K562 (cell line): ENCODE measurements around the gene PCP2. TPM values are rescaled to one million over a fixed set of nuclear protein-coding genes. Genes with fewer than 3 reads are reported as not detected.

Experiments
- ATAC-seq: fragments of 200-7000 bp; cut with Tn5 transposase; 3 replicates; pipeline ENCODE4 v1.9.1; 2020; ENCODE audit warnings: moderate library complexity
- BruUV-seq: library from RNA; stranded (reverse); fragments of 400-500 nt; replicated peaks from 2 replicates; lab custom pipeline; 2021; lab: Mats Ljungman, UMichigan
- CTCF ChIA-PET: fragments of 300-600 bp; formaldehyde crosslinking; extraction: SDS; loops from one replicate; lab custom pipeline; 2021; ENCODE audit warnings: low intra/inter-chr PET ratio; lab: Yijun Ruan, JAX
- POLR2A ChIA-PET: fragments of 300-600, 350-650 bp; sonication (Branson Sonifier 250); formaldehyde crosslinking; extraction: SDS; loops from one replicate; lab custom pipeline; 2021; ENCODE audit warnings: antibody characterized with exemption, inconsistent platforms; lab: Yijun Ruan, JAX
- DNase-seq, 4 experiments: peaks; one replicate each; pipeline versions ENCODE4 v3.0.0 to v3.0.0-alpha.2; 2011 to 2018; ENCODE audit warnings: low spot score in 3 of 4, mixed read lengths in 3 of 4; ENCODE audit errors: extremely low read depth in 1 of 4
- FAIRE-seq: peaks from 2 replicates; lab custom pipeline; 2011; peaks lifted over from hg19 to GRCh38; lab: Jason Lieb, UNC
- H2AFZ ChIP-seq: 2 replicates; pipeline ENCODE4 v1.6.0; 2011; ENCODE audit warnings: low read depth, low read length, control low read depth, inconsistent platforms
- H3K27ac ChIP-seq: fragments of 200-600 bp; 3 replicates; pipeline ENCODE4 v1.8.0; 2011; ENCODE audit warnings: low read depth, mild to moderate bottlenecking, control low read depth, inconsistent platforms, low read length, moderate library complexity, mixed read lengths; ENCODE audit errors: extremely low read depth
- H3K27me3 ChIP-seq, 2 experiments: fragments of 300-600 bp in 1 of 2; 2 replicates in 1 of 2; 3 replicates in 1 of 2; pipeline versions ENCODE4 v1.6.0 to v1.8.0; 2011; ENCODE audit warnings: inconsistent platforms in 2 of 2, low read length in 2 of 2, mild to moderate bottlenecking in 1 of 2, mixed read lengths in 1 of 2, moderate library complexity in 1 of 2; ENCODE audit not compliant: control insufficient read depth in 2 of 2, insufficient read depth in 2 of 2
- H3K36me3 ChIP-seq: fragments of 300-600 bp; 3 replicates; pipeline ENCODE4 v1.8.0; 2011; ENCODE audit warnings: mild to moderate bottlenecking, low read length, inconsistent platforms; ENCODE audit not compliant: control insufficient read depth, insufficient read depth
- H3K4me1 ChIP-seq, 2 experiments: fragments of 200-600 bp in 1 of 2; replicated peaks in 1 of 2; 2 replicates in 1 of 2; 3 replicates in 1 of 2; pipeline versions ENCODE4 v1.5.1 to v1.8.0; 2011; ENCODE audit warnings: inconsistent platforms in 2 of 2, low read length in 2 of 2, mild to moderate bottlenecking in 1 of 2, mixed read lengths in 1 of 2, moderate library complexity in 1 of 2; ENCODE audit not compliant: control insufficient read depth in 2 of 2, insufficient read depth in 2 of 2
- H3K4me2 ChIP-seq: 2 replicates; pipeline ENCODE4 v1.6.1; 2011; ENCODE audit warnings: low read length, control low read depth, inconsistent platforms, mixed read lengths; ENCODE audit not compliant: insufficient read depth
- H3K4me3 ChIP-seq: fragments of 200-600 bp; sonication (generic), shearing (Covaris generic); 2 replicates; pipeline ENCODE4 v1.5.1; 2016; ENCODE audit warnings: control low read depth, inconsistent platforms
- H3K79me2 ChIP-seq: fragments of 200-600 bp; 3 replicates; pipeline ENCODE4 v1.8.0; 2011; ENCODE audit warnings: low read length, inconsistent platforms; ENCODE audit not compliant: control insufficient read depth, insufficient read depth
- H3K9ac ChIP-seq, 2 experiments: 2 replicates each; pipeline versions ENCODE4 v1.6.0 to v1.6.1; 2011; ENCODE audit warnings: low read depth in 2 of 2, low read length in 2 of 2, control low read depth in 1 of 2, inconsistent platforms in 1 of 2, mild to moderate bottlenecking in 1 of 2, mixed read lengths in 1 of 2; ENCODE audit not compliant: insufficient read depth in 1 of 2
- H3K9me1 ChIP-seq: one replicate; pipeline ENCODE4 v1.6.0; 2011; ENCODE audit warnings: inconsistent platforms, mild to moderate bottlenecking, low read length, moderate library complexity; ENCODE audit not compliant: control insufficient read depth, insufficient read depth
- H3K9me3 ChIP-seq: replicated peaks from 2 replicates; pipeline ENCODE4 v1.5.1; 2011; ENCODE audit warnings: low read depth, low read length, inconsistent platforms; ENCODE audit not compliant: control insufficient read depth, insufficient read depth
- H4K20me1 ChIP-seq: replicated peaks from 2 replicates; pipeline ENCODE4 v1.6.1; 2011; ENCODE audit warnings: low read length, inconsistent platforms, mixed read lengths; ENCODE audit not compliant: control insufficient read depth, insufficient read depth
- CC2D1A ChIP-seq: fragments of 450-650 bp; IDR thresholded peaks from 2 replicates; pipeline ENCODE4 v1.6.1; 2017; ENCODE audit warnings: mild to moderate bottlenecking
- GTF2F1 ChIP-seq: IDR thresholded peaks from 2 replicates; pipeline ENCODE4 v1.6.1; 2011; ENCODE audit warnings: low read depth, low read length, improper control_type of control experiment
- MCM2 ChIP-seq: fragments of 450-650 bp; IDR thresholded peaks from 2 replicates; pipeline ENCODE4 v1.6.1; 2017; ENCODE audit warnings: low read depth, mild to moderate bottlenecking
- MYC ChIP-seq, 2 experiments: fragments of 250-450 bp in 1 of 2; sonication (Bioruptor Pico) in 1 of 2; IDR thresholded peaks; 2 replicates each; pipeline versions ENCODE4 v1.5.1 to v1.6.1; 2012 to 2021; ENCODE audit warnings: low read depth in 2 of 2, borderline replicate concordance in 1 of 2, improper control_type of control experiment in 1 of 2, low read length in 1 of 2, mild to moderate bottlenecking in 1 of 2, moderate library complexity in 1 of 2
- PBX2 ChIP-seq, 2 experiments: IDR thresholded peaks in 1 of 2; conservative IDR thresholded peaks in 1 of 2; 2 replicates each; pipeline ENCODE4 v1.6.1; 2016; ENCODE audit warnings: low read depth in 2 of 2, mild to moderate bottlenecking in 1 of 2, missing compliant biosample characterization in 1 of 2, missing genetic modification characterization in 1 of 2, moderate library complexity in 1 of 2
- PHB ChIP-seq: fragments of 250-450 bp; sonication (Bioruptor Pico); IDR thresholded peaks from 2 replicates; pipeline ENCODE4 v1.5.0; 2021
- PKNOX1 ChIP-seq: fragments of 450-650 bp; IDR thresholded peaks from 2 replicates; pipeline ENCODE4 v1.6.1; 2016
- SP1 ChIP-seq: sonication (generic); formaldehyde crosslinking; IDR thresholded peaks from 2 replicates; pipeline ENCODE4 v1.8.1; 2022; ENCODE audit warnings: mild to moderate bottlenecking, missing genetic modification reagents
- SP2 ChIP-seq: IDR thresholded peaks from 2 replicates; pipeline ENCODE4 v1.6.1; 2011; ENCODE audit warnings: mild to moderate bottlenecking, low read depth, low read length, moderate library complexity; ENCODE audit not compliant: poor library complexity, severe bottlenecking; ENCODE audit errors: extremely low read depth
- VEZF1 ChIP-seq: fragments of 200-800 bp; sonication (Bioruptor generic); IDR thresholded peaks from 2 replicates; pipeline ENCODE4 v1.6.1; 2017; ENCODE audit warnings: missing genetic modification characterization, missing compliant biosample characterization
- ZNF263 ChIP-seq: sonication (generic); formaldehyde crosslinking; IDR thresholded peaks from 2 replicates; pipeline ENCODE4 v1.8.0; 2022; ENCODE audit warnings: mild to moderate bottlenecking, missing genetic modification reagents, borderline replicate concordance
- ZNF512 ChIP-seq: IDR thresholded peaks from 2 replicates; pipeline ENCODE4 v1.6.1; 2016; ENCODE audit warnings: missing genetic modification characterization, missing compliant biosample characterization
- WGBS: fragments of 100-300 bp; shearing (Covaris generic); methylation state at CpG from one replicate; pipeline ENCODE4 v1.1.6; 2016; ENCODE audit warnings: low coverage, mixed read lengths; ENCODE audit not compliant: insufficient coverage; ENCODE audit errors: missing lambda C conversion rate; 5-methylcytosine and 5-hydroxymethylcytosine counted together
- in situ Hi-C: fragments of 300-500 bp; cut with MboI; formaldehyde crosslinking; loops from 4 replicates; pipeline ENCODE4 v1.15.0; 2018; ENCODE audit warnings: inconsistent platforms, mixed read lengths
- intact Hi-C: fragments of 100-400 bp; cut with micrococcal nuclease; formaldehyde crosslinking; loops from 2 replicates; pipeline ENCODE4 v1.14.2; 2022
- polyA plus RNA-seq, 8 experiments: library from polyadenylated mRNA; depleted of rRNA in 4 of 8; stranded (reverse) in 5 of 8; unstranded in 3 of 8; fragments of >200 nt; fragmentation: Nextera tagmentation in 2 of 8; fragmentation: Illumina TruSeq in 1 of 8; extraction: Ambion mirVana in 2 of 8; extraction: Trizol in 1 of 8; gene quantifications; 2 replicates each; pipeline versions ENCODE4 v1.2.1 to v1.2.3, GENCODE V29; 2011 to 2014; ENCODE audit warnings: inconsistent platforms in 1 of 8, missing spikeins in 1 of 8
- total RNA-seq, 7 experiments: library from RNA; depleted of rRNA in 6 of 7; stranded (reverse); fragments of >200 nt in 6 of 7; fragmentation: Illumina TruSeq in 2 of 7; extraction: Trizol in 2 of 7; gene quantifications; 2 replicates each; pipeline versions ENCODE4 v1.2.1 to v1.2.3, GENCODE V29; 2011 to 2021; ENCODE audit warnings: low replicate concordance in 1 of 7

The PCP2 gene
- total and polyA plus RNA-seq, 9 of the 15 experiments (the other 6 are each of a cell fraction or from before 2014, with no cell fraction given) = 0.17 to 1.3 (median 0.49) TPM; not detected in 3

GRCh38 chr19:7605490-7606222 is 27.9 kb downstream of the PCP2 start:
- Histone ChIP-seq H3K9me1 (no peaks in the 10 kb centered on the region), H3K9me3 (no peaks in the 10 kb centered on the region), H3K4me2 (peak overlapping the region; percentile 79), H3K36me3 (no peaks in the 10 kb centered on the region), H3K4me1 (peaks cover 2 to 38% of the 10 kb centered on the region in 2 experiments; a peak in 4 of 5 replicates), H3K79me2 (no peaks in the 10 kb centered on the region), H3K27ac (peak overlapping the region; percentile 37; the same call in 2 of the 3 replicates), H4K20me1 (peaks cover 9% of the 10 kb centered on the region; the same call in 1 of the 2 replicates), H3K27me3 (peaks cover 6 to 10% of the 10 kb centered on the region in 2 experiments; a peak in 3 of 5 replicates), H3K4me3 (peak overlapping the region; percentile 35), H2AFZ (peak overlapping the region; percentile 99), H3K9ac (peak overlapping the region in 1 of 2 experiments; percentile 80; a peak in 2 of 4 replicates)
- intact Hi-C loops = no loop called here
- DNase-seq = peak; percentile 94 to 98 (median 96)
- ATAC-seq = peak; percentile 96
- ChIA-PET CTCF (no interaction called here), POLR2A (interaction anchor here (0.6 to 1.2 kb wide), 10 partner anchors 10 to 1233 kb away, joined by 3 to 7 read pairs (median 4); partner anchors contain the start of genes ALKBH7, CAMSAP3, PET100 and STXBP2)
- in situ Hi-C loops = no loop called here
- no TSS peak for BruUV-seq
- WGBS = 2% methylated on average over 9 of the region's 14 CpGs
- peak; percentile 100 for FAIRE-seq
- 0 out of 2 replicates have a peak, but pooled peaks have one; percentile 42 for TF ChIP-seq GTF2F1
- no peak for TF ChIP-seq PHB (CRISPR knock-in tag)
- TF ChIP-seq VEZF1 = peak; percentile 51; the same call in 1 of the 2 replicates
- no peak for TF ChIP-seq MCM2
- no peak for TF ChIP-seq ZNF512 (tag)
- TF ChIP-seq SP1 = peak; percentile 78; the same call in 1 of the 2 replicates
- TF ChIP-seq CC2D1A = no peak
- peak; percentile 69; the same call in 1 of the 2 replicates for TF ChIP-seq ZNF263
- peak; percentile 100 for TF ChIP-seq PKNOX1
- TF ChIP-seq SP2 = peak; percentile 2
- peak; percentile 43; the same call in 1 of the 2 replicates for TF ChIP-seq MYC (IDR thresholded peaks at IDR 0.05; ENCODE audit: low read depth, low read length)
- TF ChIP-seq MYC (CRISPR knock-in tag; IDR thresholded peaks at IDR 0.05; ENCODE audit: borderline replicate concordance, low read depth) = no peak
- peak; percentile 92 for TF ChIP-seq PBX2 (CRISPR knock-in tag; IDR thresholded peaks at IDR 0.05; ENCODE audit: low read depth)
- peak; percentile 99 for TF ChIP-seq PBX2 (tag; conservative IDR thresholded peaks at IDR 0.05; ENCODE audit: low read depth)
